ENCODE data around the gene GBP7.

GBP7 gene

DNA sequence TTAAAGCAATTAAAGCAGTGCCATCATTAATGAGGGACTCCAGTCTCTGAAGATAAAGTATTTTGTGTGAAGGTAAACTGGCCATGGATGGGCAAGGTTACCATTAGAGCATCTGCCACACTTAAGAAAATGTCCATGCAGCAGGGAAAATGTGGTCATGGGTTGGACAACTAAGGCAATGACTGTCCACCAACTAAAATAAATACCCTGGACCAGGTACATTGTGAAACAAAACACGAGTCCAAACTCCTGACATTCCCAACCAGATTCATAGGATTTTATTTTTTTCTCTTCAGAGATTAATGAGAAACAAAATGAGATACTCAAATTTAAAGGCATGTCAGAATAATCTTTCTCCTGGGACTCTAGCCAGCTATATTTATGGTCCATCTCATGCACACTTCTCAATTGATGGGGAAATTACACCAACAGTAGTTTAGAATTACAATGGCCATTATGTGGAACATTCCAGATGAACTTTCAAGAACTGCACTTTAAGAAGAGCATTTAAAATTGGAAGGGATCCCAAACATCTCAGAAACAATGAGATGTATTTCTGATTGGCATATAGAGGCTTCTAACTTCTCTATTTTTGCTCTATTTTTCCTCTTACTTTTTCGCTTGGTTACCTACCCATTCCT lies 8.1 kb downstream of the GBP7 start:
- Histone ChIP-seq H3K36me3 (no peaks in the 10 kb centered on the region), H3K9me3 (no peaks in the 10 kb centered on the region), H3K4me1 (no peaks in the 10 kb centered on the region), H3K27me3 (no peaks in the 10 kb centered on the region), H3K4me3 (ENCODE audit: low read depth, low read length) (no peak overlapping the region)
- no peak for DNase-seq
- TF ChIP-seq, protein P1, sequence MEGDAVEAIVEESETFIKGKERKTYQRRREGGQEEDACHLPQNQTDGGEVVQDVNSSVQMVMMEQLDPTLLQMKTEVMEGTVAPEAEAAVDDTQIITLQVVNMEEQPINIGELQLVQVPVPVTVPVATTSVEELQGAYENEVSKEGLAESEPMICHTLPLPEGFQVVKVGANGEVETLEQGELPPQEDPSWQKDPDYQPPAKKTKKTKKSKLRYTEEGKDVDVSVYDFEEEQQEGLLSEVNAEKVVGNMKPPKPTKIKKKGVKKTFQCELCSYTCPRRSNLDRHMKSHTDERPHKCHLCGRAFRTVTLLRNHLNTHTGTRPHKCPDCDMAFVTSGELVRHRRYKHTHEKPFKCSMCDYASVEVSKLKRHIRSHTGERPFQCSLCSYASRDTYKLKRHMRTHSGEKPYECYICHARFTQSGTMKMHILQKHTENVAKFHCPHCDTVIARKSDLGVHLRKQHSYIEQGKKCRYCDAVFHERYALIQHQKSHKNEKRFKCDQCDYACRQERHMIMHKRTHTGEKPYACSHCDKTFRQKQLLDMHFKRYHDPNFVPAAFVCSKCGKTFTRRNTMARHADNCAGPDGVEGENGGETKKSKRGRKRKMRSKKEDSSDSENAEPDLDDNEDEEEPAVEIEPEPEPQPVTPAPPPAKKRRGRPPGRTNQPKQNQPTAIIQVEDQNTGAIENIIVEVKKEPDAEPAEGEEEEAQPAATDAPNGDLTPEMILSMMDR (IDR thresholded peaks at IDR 0.05; ENCODE audit: low read depth, low read length), result no peak

DNA sequence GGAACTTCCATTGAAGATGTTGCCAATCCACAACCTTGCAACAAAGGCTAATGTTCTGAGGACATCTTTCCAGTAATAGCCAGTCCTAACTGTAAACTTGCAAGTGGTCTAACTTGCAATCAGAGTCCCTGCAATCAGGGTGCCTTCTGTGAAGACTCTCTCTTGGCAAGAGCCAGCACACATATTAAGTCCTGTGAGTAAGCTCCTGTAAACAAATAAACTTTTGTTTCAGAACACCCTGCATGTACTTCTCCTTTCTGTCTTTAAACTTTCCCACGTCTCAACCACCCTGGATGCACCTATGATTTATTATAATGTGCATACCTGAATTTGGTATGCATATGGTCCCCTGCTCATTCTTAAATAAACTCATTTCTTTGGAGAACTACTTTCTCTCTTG lies 9.1 kb downstream of the GBP7 start:
- TF ChIP-seq, protein P1 (IDR thresholded peaks at IDR 0.05; ENCODE audit: low read depth, low read length), result no peak
- Histone ChIP-seq H3K27me3 (no peaks in the 10 kb centered on the region), H3K4me1 (no peaks in the 10 kb centered on the region), H3K4me3 (ENCODE audit: low read depth, low read length) (no peak overlapping the region), H3K9me3 (no peaks in the 10 kb centered on the region), H3K36me3 (no peaks in the 10 kb centered on the region)
- DNase-seq, result no peak

DNA sequence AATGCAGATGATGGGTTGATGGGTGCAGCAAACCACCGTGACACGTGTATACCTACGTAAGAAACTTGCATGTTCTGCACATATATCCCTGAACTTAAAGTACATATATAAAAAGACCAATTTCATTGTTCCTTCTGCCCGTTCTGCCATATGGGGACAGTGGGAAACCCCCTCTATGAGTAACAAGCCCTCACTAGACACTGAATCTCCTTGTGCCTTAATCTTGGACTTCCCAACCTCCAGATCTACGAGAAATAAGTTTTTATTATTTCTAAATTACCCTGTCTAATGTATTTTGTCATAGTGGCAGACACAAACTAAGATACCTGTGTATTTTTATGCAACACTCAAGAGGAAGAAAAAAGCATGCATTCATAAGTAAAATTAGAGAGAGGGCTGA lies 10.0 kb downstream of the GBP7 start:
- Histone ChIP-seq H3K27me3 (no peaks in the 10 kb centered on the region), H3K4me1 (no peaks in the 10 kb centered on the region), H3K36me3 (no peaks in the 10 kb centered on the region), H3K4me3 (ENCODE audit: low read depth, low read length) (no peak overlapping the region), H3K9me3 (no peaks in the 10 kb centered on the region)
- TF ChIP-seq, protein P1 (IDR thresholded peaks at IDR 0.05; ENCODE audit: low read depth, low read length), result no peak
- DNase-seq, result no peak

DNA sequence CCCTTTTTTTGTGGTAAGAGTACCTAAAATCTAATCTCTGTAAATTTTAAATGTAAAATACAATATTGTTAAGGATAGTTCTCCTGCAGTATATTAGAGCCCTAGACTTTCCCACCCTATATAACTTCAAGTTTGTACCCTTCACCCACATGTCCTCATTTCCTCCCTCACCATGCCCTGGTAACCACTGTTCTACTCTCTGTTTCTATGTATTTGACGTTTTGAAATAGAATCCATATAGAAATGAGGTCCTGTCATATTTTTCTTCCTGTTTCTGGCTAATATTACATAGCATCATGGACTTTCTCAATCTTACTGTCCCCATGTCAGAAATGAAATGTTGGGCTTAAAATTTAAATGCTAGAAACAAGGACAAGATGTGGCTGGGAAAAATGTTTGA lies 24.8 kb downstream of the GBP7 start:
- Histone ChIP-seq H3K4me1 (no peaks in the 10 kb centered on the region), H3K9me3 (no peaks in the 10 kb centered on the region), H3K27me3 (no peaks in the 10 kb centered on the region), H3K36me3 (no peaks in the 10 kb centered on the region), H3K4me3 (ENCODE audit: low read depth, low read length) (no peak overlapping the region)
- DNase-seq, result no peak
- TF ChIP-seq, protein P1 (IDR thresholded peaks at IDR 0.05; ENCODE audit: low read depth, low read length), result no peak

DNA sequence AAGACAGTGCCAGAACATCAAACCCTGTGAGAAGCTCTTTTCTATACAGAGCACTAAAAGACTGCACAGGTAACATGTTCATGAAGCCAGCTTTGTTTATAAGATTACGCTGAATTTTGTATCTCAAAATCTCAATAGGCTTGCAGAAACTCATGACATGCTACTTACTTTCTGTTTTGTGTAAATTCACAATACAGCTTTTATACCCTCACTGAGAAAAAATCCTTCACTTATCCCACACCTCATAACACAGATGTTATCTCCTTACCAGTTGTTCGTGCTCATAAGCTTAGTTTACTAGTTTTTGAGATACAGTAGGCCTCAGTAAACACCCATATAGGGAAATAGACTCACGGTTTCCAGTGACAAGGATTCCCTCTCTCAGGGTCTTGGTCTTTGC lies 25.8 kb downstream of the GBP7 start:
- Histone ChIP-seq H3K4me3 (ENCODE audit: low read depth, low read length) (no peak overlapping the region), H3K36me3 (no peaks in the 10 kb centered on the region), H3K9me3 (no peaks in the 10 kb centered on the region), H3K27me3 (no peaks in the 10 kb centered on the region), H3K4me1 (no peaks in the 10 kb centered on the region)
- TF ChIP-seq, protein P1 (IDR thresholded peaks at IDR 0.05; ENCODE audit: low read depth, low read length), result no peak
- no peak for DNase-seq

DNA sequence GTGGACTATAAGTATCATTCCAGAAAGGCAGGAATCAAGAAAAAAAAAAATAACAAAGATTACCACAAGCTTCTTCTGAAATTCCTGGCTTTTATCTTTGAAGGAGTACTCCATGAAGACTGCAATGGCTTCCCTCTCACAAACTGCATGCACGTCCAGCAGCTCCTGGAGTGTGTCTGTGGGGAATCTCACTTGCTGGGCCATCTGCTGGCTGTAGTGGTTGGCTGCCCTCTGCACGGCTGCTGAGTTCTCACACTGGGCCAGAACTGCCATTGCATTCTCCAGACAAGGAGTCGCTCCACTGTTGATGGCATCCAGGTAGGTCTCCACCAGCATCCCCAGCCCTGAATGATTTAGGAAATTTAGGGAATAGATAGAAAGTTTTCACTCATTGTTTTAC lies 26.6 kb downstream of the GBP7 start:
- DNase-seq, result peak; percentile 34
- Histone ChIP-seq H3K9me3 (no peaks in the 10 kb centered on the region), H3K4me3 (ENCODE audit: low read depth, low read length) (no peak overlapping the region), H3K36me3 (no peaks in the 10 kb centered on the region), H3K27me3 (no peaks in the 10 kb centered on the region), H3K4me1 (no peaks in the 10 kb centered on the region)
- TF ChIP-seq, protein P1 (IDR thresholded peaks at IDR 0.05; ENCODE audit: low read depth, low read length), result peak; percentile 29

Measured in BE2C (cell line).